GM12878 (cell line): Measurements from ENCODE around the gene MAPK1.

Source experiments
- ATF3 ChIP-seq: IDR thresholded peaks from 2 replicates; pipeline ENCODE4 v1.6.1; 2011; ENCODE audit warnings: low read depth, mild to moderate bottlenecking, low read length, moderate library complexity, borderline replicate concordance; ENCODE audit errors: extremely low read depth
- CEBPB ChIP-seq, 2 experiments: fragments of 150-350 bp in 1 of 2; IDR thresholded peaks; 2 replicates each; pipeline ENCODE4 v1.6.1; 2012 to 2014; ENCODE audit warnings: low read depth in 2 of 2, low read length in 2 of 2, borderline replicate concordance in 1 of 2, inconsistent platforms in 1 of 2
- CREM ChIP-seq: IDR thresholded peaks from 2 replicates; pipeline ENCODE4 v1.6.1; 2014; ENCODE audit warnings: antibody characterized with exemption, low read depth
- CTCF ChIP-seq, 3 experiments: IDR thresholded peaks in 2 of 3; conservative IDR thresholded peaks in 1 of 3; 2 replicates each; pipeline ENCODE4 v1.5.1; 2011; ENCODE audit warnings: low read depth in 3 of 3, low read length in 3 of 3, mild to moderate bottlenecking in 3 of 3, control low read depth in 2 of 3, moderate library complexity in 2 of 3, inconsistent platforms in 1 of 3, mixed read lengths in 1 of 3; ENCODE audit not compliant: control insufficient read depth in 2 of 3, insufficient read depth in 1 of 3; ENCODE audit errors: extremely low read depth in 1 of 3
- ELK1 ChIP-seq: IDR thresholded peaks from 2 replicates; pipeline ENCODE4 v1.6.1; 2012; ENCODE audit warnings: low read depth, low read length, improper control_type of control experiment
- EP300 ChIP-seq, 2 experiments: fragments of 150-350 bp in 1 of 2; IDR thresholded peaks; 2 replicates each; pipeline ENCODE4 v1.6.1; 2011 to 2012; ENCODE audit warnings: low read depth in 2 of 2, low read length in 2 of 2, borderline replicate concordance in 1 of 2, improper control_type of control experiment in 1 of 2, inconsistent platforms in 1 of 2; ENCODE audit not compliant: control insufficient read depth in 1 of 2
- FOXM1 ChIP-seq: IDR thresholded peaks from 2 replicates; pipeline ENCODE4 v1.6.1; 2012; ENCODE audit warnings: low read depth, mild to moderate bottlenecking, inconsistent platforms, low read length, moderate library complexity
- POLR2A ChIP-seq: IDR thresholded peaks from 2 replicates; pipeline ENCODE4 v1.6.1; 2011; ENCODE audit warnings: low read depth, mild to moderate bottlenecking, low read length
- POLR2AphosphoS5 ChIP-seq: IDR thresholded peaks from 2 replicates; pipeline ENCODE4 v1.6.1; 2011; ENCODE audit warnings: mild to moderate bottlenecking, low read length, inconsistent platforms
- REST ChIP-seq: IDR thresholded peaks from 2 replicates; pipeline ENCODE4 v1.6.1; 2012; ENCODE audit warnings: mild to moderate bottlenecking, low read depth, low read length

GRCh38 chr22:21730535-21731308 is 136.7 kb downstream of the MAPK1 start:
- no peak for TF ChIP-seq CEBPB (IDR thresholded peaks at IDR 0.05; ENCODE audit: borderline replicate concordance in 1 of 2, low read depth in 2 of 2, low read length in 2 of 2)
- no peak for TF ChIP-seq FOXM1
- TF ChIP-seq CTCF (IDR thresholded peaks at IDR 0.05 in 2 of 3, conservative IDR thresholded peaks at IDR 0.05 in 1 of 3; ENCODE audit: control insufficient read depth in 2 of 3, extremely low read depth in 1 of 3, insufficient read depth in 1 of 3, low read depth in 3 of 3, low read length in 3 of 3): no peak
- no peak for TF ChIP-seq ATF3
- TF ChIP-seq POLR2A: no peak
- TF ChIP-seq POLR2AphosphoS5: no peak
- TF ChIP-seq CREM: no peak
- no peak for TF ChIP-seq REST
- TF ChIP-seq ELK1: no peak
- no peak for TF ChIP-seq EP300 (IDR thresholded peaks at IDR 0.05; ENCODE audit: borderline replicate concordance in 1 of 2, control insufficient read depth in 1 of 2, low read depth in 2 of 2, low read length in 2 of 2)
